ENCODE measurements around the gene IFT88. TPM values are rescaled to one million over a fixed set of nuclear protein-coding genes. Genes with fewer than 3 reads are reported as not detected.

Gene IFT88
- total RNA-seq, 1 donor from 2014 or later: 6.7 TPM

- peak in 1 of 2 donors; percentile 41 for DNase-seq (ENCODE audit: low read depth in 2 of 2)
These were observed 148.4 kb downstream of the IFT88 start for GRCh38 chr13:20715330-20715712.

GRCh38 chr13:20716951-20717350, 150.0 kb downstream of the IFT88 start:
- DNase-seq (ENCODE audit: low read depth in 2 of 2): no peak

- DNase-seq (ENCODE audit: low read depth in 2 of 2): no peak
These were observed 150.9 kb downstream of the IFT88 start for GRCh38 chr13:20717581-20718542.

- DNase-seq (ENCODE audit: low read depth in 2 of 2): no peak
These were observed 152.1 kb downstream of the IFT88 start for GRCh38 chr13:20718958-20719566.

GRCh38 chr13:20719783-20720182, 152.8 kb downstream of the IFT88 start:
- no peak for DNase-seq (ENCODE audit: low read depth in 2 of 2)

- DNase-seq (ENCODE audit: low read depth in 2 of 2): no peak
These were observed 153.5 kb downstream of the IFT88 start for GRCh38 chr13:20720499-20720898.

GRCh38 chr13:20721058-20721453, 154.1 kb downstream of the IFT88 start:
- DNase-seq (ENCODE audit: low read depth in 2 of 2): no peak

GRCh38 chr13:20721454-20722357, 154.7 kb downstream of the IFT88 start:
- peak; percentile 49 to 75 for DNase-seq (ENCODE audit: low read depth in 2 of 2)

- DNase-seq (ENCODE audit: low read depth in 2 of 2): no peak
These were observed 160.9 kb downstream of the IFT88 start for GRCh38 chr13:20727856-20728255.

- DNase-seq (ENCODE audit: low read depth in 2 of 2): peak; percentile 50 to 71
These were observed 161.8 kb downstream of the IFT88 start for GRCh38 chr13:20728579-20729311.

- no peak for DNase-seq (ENCODE audit: low read depth in 2 of 2)
These were observed 163.0 kb downstream of the IFT88 start for GRCh38 chr13:20729633-20730585.

GRCh38 chr13:20738616-20739015, 171.7 kb downstream of the IFT88 start:
- DNase-seq (ENCODE audit: low read depth in 2 of 2): no peak

GRCh38 chr13:20740021-20740420, 173.1 kb downstream of the IFT88 start:
- no peak for DNase-seq (ENCODE audit: low read depth in 2 of 2)

Other genes with a start within 250 kb of the IFT88 start
- gene CRYL1, start 41.3 kb upstream of the IFT88 start, total RNA-seq: 18.3 and 38.4 TPM in 2 replicates
- gene IL17D, start 136.5 kb downstream of the IFT88 start, total RNA-seq: 2.4 and 3.4 TPM in 2 replicates
- 4.6 and 10.5 TPM in 2 replicates for gene EEF1AKMT1, start 206.8 kb downstream of the IFT88 start, total RNA-seq